GM12878 (cell line): Measurements from ENCODE around the gene SPATA3.

Experiments used
- CEBPB ChIP-seq, 2 experiments: fragments of 150-350 bp in 1 of 2; IDR thresholded peaks; 2 replicates each; pipeline ENCODE4 v1.6.1; 2012 to 2014; ENCODE audit warnings: low read depth in 2 of 2, low read length in 2 of 2, borderline replicate concordance in 1 of 2, inconsistent platforms in 1 of 2
- POLR2AphosphoS5 ChIP-seq: IDR thresholded peaks from 2 replicates; pipeline ENCODE4 v1.6.1; 2011; ENCODE audit warnings: mild to moderate bottlenecking, low read length, inconsistent platforms
- RFX5 ChIP-seq: IDR thresholded peaks from 2 replicates; pipeline ENCODE4 v1.6.1; 2011; ENCODE audit warnings: low read depth, low read length, improper control_type of control experiment
- ZNF274 ChIP-seq: IDR thresholded peaks from one replicate; pipeline ENCODE4 v1.8.0; 2011; ENCODE audit not compliant: insufficient read length, insufficient read depth

GRCh38 chr2:230950874-230951339 is 45.0 kb upstream of the SPATA3 start:
- TF ChIP-seq ZNF274: no peak
- peak; percentile 93 for TF ChIP-seq POLR2AphosphoS5
- TF ChIP-seq RFX5: no peak
- TF ChIP-seq CEBPB (IDR thresholded peaks at IDR 0.05; ENCODE audit: borderline replicate concordance in 1 of 2, low read depth in 2 of 2, low read length in 2 of 2): no peak
